Esophagus muscularis mucosa (tissue), 4 donors: ENCODE measurements around the gene RCVRN. TPM values are rescaled to one million over a fixed set of nuclear protein-coding genes. Genes with fewer than 3 reads are reported as not detected.

Experiments
- DNase-seq: peaks from one replicate; pipeline ENCODE4 v3.0.0-alpha.2; 2017; ENCODE audit errors: extremely low spot score
- H3K27ac ChIP-seq, 4 donors: fragments of 200-600 bp; sonication (generic); replicated peaks in 1 of 4; 1 replicate in 3 of 4; 2 replicates in 1 of 4; pipeline ENCODE4 v1.5.1; 2016 to 2019; ENCODE audit warnings: mild to moderate bottlenecking in 1 of 4
- H3K27me3 ChIP-seq, 4 donors: fragments of 200-600 bp; sonication (generic); one replicate each; pipeline versions ENCODE4 v1.5.1 to v1.6.0; 2016 to 2019
- H3K36me3 ChIP-seq, 4 donors: fragments of 200-600 bp; sonication (generic); one replicate each; pipeline ENCODE4 v1.5.1; 2016 to 2019
- H3K4me1 ChIP-seq, 4 donors: fragments of 200-600 bp; sonication (generic); one replicate each; pipeline ENCODE4 v1.5.1; 2016 to 2019
- H3K4me3 ChIP-seq, 4 donors: fragments of 200-600 bp; sonication (generic); 1 replicate in 2 of 4; 2 replicates in 2 of 4; pipeline ENCODE4 v1.5.1; 2016 to 2019; ENCODE audit warnings: mild to moderate bottlenecking in 4 of 4, moderate library complexity in 1 of 4
- H3K9me3 ChIP-seq, 4 donors: fragments of 200-600 bp; sonication (generic); 1 replicate in 3 of 4; 2 replicates in 1 of 4; pipeline ENCODE4 v1.5.1; 2016 to 2019
- EP300 ChIP-seq: sonication (generic); formaldehyde crosslinking; IDR thresholded peaks from one replicate; pipeline ENCODE4 v1.6.1; 2017; ENCODE audit warnings: antibody characterized with exemption
- POLR2A ChIP-seq: fragments of 450-650 bp; IDR thresholded peaks from one replicate; pipeline ENCODE4 v1.6.1; 2017; ENCODE audit warnings: antibody characterized with exemption, moderate library complexity, mild to moderate bottlenecking, low read depth
- POLR2AphosphoS5 ChIP-seq, 2 donors: sonication (generic); formaldehyde crosslinking; IDR thresholded peaks; one replicate each; pipeline ENCODE4 v1.6.1; 2017; ENCODE audit warnings: antibody characterized with exemption in 2 of 2
- WGBS: methylation state at CpG from one replicate; pipeline ENCODE4 v1.1.5; 2018; 5-methylcytosine and 5-hydroxymethylcytosine counted together
- intact Hi-C: fragments of 100-400 bp; cut with DNase I; formaldehyde crosslinking; loops from one replicate; pipeline ENCODE4 v1.15.1; 2023
- total RNA-seq, 4 donors: library from RNA; depleted of rRNA; stranded (reverse); fragments of >200 nt; gene quantifications; one replicate each; pipeline versions ENCODE4 v1.1.0 to v1.2.1, GENCODE V29; 2016
- TF ChIP-seq, protein P1 (sequence below), 3 experiments: fragments of 200-600 bp in 2 of 3; fragments of 450-650 bp in 1 of 3; sonication (generic) in 2 of 3; IDR thresholded peaks; one replicate each; pipeline ENCODE4 v1.5.1; 2017 to 2019; ENCODE audit warnings: antibody characterized with exemption in 3 of 3, mild to moderate bottlenecking in 2 of 3, moderate library complexity in 1 of 3

RCVRN gene
- total RNA-seq, 4 donors from 2014 or later: 0.52 TPM; not detected in 3

GRCh38 chr17:9883451-9883850 is 21.6 kb downstream of the RCVRN start:
- Histone ChIP-seq H3K27me3 (no peaks in the 10 kb centered on the region), H3K9me3 (peaks cover 0 to 22% (median 12%) of the 10 kb centered on the region in 4 donors), H3K27ac (no peak overlapping the region), H3K4me1 (no peaks in the 10 kb centered on the region), H3K4me3 (no peak overlapping the region), H3K36me3 (no peaks in the 10 kb centered on the region)
- TF ChIP-seq, protein P1, sequence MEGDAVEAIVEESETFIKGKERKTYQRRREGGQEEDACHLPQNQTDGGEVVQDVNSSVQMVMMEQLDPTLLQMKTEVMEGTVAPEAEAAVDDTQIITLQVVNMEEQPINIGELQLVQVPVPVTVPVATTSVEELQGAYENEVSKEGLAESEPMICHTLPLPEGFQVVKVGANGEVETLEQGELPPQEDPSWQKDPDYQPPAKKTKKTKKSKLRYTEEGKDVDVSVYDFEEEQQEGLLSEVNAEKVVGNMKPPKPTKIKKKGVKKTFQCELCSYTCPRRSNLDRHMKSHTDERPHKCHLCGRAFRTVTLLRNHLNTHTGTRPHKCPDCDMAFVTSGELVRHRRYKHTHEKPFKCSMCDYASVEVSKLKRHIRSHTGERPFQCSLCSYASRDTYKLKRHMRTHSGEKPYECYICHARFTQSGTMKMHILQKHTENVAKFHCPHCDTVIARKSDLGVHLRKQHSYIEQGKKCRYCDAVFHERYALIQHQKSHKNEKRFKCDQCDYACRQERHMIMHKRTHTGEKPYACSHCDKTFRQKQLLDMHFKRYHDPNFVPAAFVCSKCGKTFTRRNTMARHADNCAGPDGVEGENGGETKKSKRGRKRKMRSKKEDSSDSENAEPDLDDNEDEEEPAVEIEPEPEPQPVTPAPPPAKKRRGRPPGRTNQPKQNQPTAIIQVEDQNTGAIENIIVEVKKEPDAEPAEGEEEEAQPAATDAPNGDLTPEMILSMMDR (IDR thresholded peaks at IDR 0.05): no peak
- no peak for TF ChIP-seq EP300
- no peak for TF ChIP-seq POLR2AphosphoS5 (IDR thresholded peaks at IDR 0.05)
- TF ChIP-seq POLR2A: no peak
- intact Hi-C loops: no loop called here
- DNase-seq: no peak

DNA sequence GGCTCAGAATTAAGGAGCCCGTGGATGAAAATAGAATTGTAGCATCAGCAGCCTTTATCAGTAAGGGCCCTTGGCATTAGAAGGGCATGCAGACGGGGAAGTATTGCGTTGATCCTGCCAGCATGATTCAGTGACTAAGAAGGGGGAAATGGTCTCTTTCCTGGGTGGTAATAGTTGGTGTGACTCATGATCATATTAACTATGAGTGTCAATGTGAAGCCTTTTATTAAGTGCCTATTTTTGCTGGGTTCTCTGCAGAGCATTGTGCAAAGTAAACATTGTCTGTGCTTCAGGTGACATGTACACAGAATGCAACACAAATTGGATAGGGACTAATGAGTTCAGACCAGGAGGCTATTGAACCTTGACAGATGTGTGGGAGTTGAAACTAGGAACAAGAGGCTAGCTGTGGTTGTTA is 24.5 kb downstream of the RCVRN start:
- H3K27me3 ChIP-seq: no peaks in the 10 kb centered on the region
- intact Hi-C loops: no loop called here
- H3K9me3 ChIP-seq: peaks cover 0 to 22% (median 12%) of the 10 kb centered on the region in 4 donors
- peaks cover 0 to 11% (median 7%) of the 10 kb centered on the region in 4 donors for H3K4me1 ChIP-seq
- WGBS: 78% methylated on average over 3 of the region's 3 CpGs
- H3K4me3 ChIP-seq: no peak overlapping the region
- no peaks in the 10 kb centered on the region for H3K36me3 ChIP-seq
- TF ChIP-seq POLR2A (no peak), EP300 (no peak)
- no peak overlapping the region for H3K27ac ChIP-seq
- no peak for DNase-seq

- H3K36me3 ChIP-seq: no peaks in the 10 kb centered on the region
- TF ChIP-seq POLR2AphosphoS5 (IDR thresholded peaks at IDR 0.05) (no peak), EP300 (no peak), POLR2A (no peak)
- TF ChIP-seq, protein P1 (IDR thresholded peaks at IDR 0.05): no peak
- peaks cover 0 to 27% (median 18%) of the 10 kb centered on the region in 4 donors for H3K4me1 ChIP-seq
- H3K9me3 ChIP-seq: peaks cover 0 to 17% (median 12%) of the 10 kb centered on the region in 4 donors
- H3K4me3 ChIP-seq: no peak overlapping the region
- intact Hi-C loops: no loop called here
- 85% methylated on average over 8 of the region's 8 CpGs for WGBS
- DNase-seq: no peak
- no peak overlapping the region for H3K27ac ChIP-seq
- H3K27me3 ChIP-seq: no peaks in the 10 kb centered on the region
Measured at GRCh38 chr17:9878786-9879525, 26.1 kb downstream of the RCVRN start.

GRCh38 chr17:9878356-9878755 is 26.7 kb downstream of the RCVRN start:
- Histone ChIP-seq H3K4me3 (no peak overlapping the region), H3K36me3 (no peaks in the 10 kb centered on the region), H3K27me3 (no peaks in the 10 kb centered on the region), H3K27ac (no peak overlapping the region), H3K9me3 (peaks cover 0 to 12% (median 8%) of the 10 kb centered on the region in 4 donors), H3K4me1 (peaks cover 0 to 29% (median 18%) of the 10 kb centered on the region in 4 donors)
- TF ChIP-seq POLR2AphosphoS5 (IDR thresholded peaks at IDR 0.05): no peak
- no peak for TF ChIP-seq POLR2A
- WGBS: 81% methylated on average over 3 of the region's 3 CpGs
- intact Hi-C loops: no loop called here
- no peak for DNase-seq

DNA sequence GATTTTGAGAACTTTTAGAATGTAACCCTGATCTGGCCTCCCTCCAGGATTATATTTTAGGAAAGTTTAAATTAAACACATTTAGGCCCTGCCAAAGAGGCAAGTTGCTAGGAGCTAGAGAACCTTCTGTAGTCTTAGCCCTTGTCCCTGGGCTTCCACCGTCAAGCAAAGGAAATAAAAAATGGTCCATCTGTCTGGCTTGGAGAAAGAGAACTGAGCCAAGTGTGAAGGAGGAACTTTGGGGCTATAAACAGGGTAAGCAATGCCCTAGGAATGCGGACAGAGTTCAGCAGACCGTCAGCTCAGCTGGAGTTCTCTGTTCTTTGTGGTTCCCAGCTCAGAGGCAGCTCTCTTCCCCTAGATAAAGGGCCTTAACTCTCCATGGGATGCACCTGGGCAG is 29.6 kb downstream of the RCVRN start:
- peaks cover 0 to 29% (median 22%) of the 10 kb centered on the region in 4 donors for H3K4me1 ChIP-seq
- intact Hi-C loops: no loop called here
- H3K27ac ChIP-seq: peak overlapping the region; percentile 30 to 62 (median 55)
- peak in 1 of 2 donors; percentile 26 for TF ChIP-seq POLR2AphosphoS5 (IDR thresholded peaks at IDR 0.05)
- TF ChIP-seq, protein P1 (IDR thresholded peaks at IDR 0.05): no peak
- no peak overlapping the region for H3K4me3 ChIP-seq
- WGBS: 5% methylated on average over 3 of the region's 3 CpGs
- no peaks in the 10 kb centered on the region for H3K27me3 ChIP-seq
- H3K36me3 ChIP-seq: no peaks in the 10 kb centered on the region
- no peaks in the 10 kb centered on the region for H3K9me3 ChIP-seq
- DNase-seq: no peak
